BE2C (cell line): Measurements from ENCODE around the gene IL2RA.

Source experiments
- DNase-seq: peaks from one replicate; pipeline ENCODE4 v3.0.0-alpha.2; 2020
- H3K27me3 ChIP-seq: fragments of 250-450 bp; sonication (Bioruptor Pico); 2 replicates; pipeline ENCODE4 v1.5.1; 2020; ENCODE audit warnings: mild to moderate bottlenecking
- H3K36me3 ChIP-seq: fragments of 250-450 bp; sonication (Bioruptor Pico); 2 replicates; pipeline ENCODE4 v1.5.1; 2020; ENCODE audit warnings: mild to moderate bottlenecking
- H3K4me1 ChIP-seq: fragments of 250-450 bp; sonication (Bioruptor Pico); 2 replicates; pipeline ENCODE4 v1.5.1; 2020
- H3K4me3 ChIP-seq: 2 replicates; pipeline ENCODE4 v1.5.1; 2011; ENCODE audit warnings: low read depth, low read length
- H3K9me3 ChIP-seq: fragments of 250-450 bp; sonication (Bioruptor Pico); 2 replicates; pipeline ENCODE4 v1.5.1; 2020
- CTCF ChIP-seq: IDR thresholded peaks from 2 replicates; pipeline ENCODE4 v1.5.1; 2012; ENCODE audit warnings: mild to moderate bottlenecking, low read depth, low read length

Gene IL2RA

GRCh38 chr10:6024334-6024682 is 37.9 kb downstream of the IL2RA start:
- DNase-seq = no peak
- Histone ChIP-seq H3K4me3 (no peak overlapping the region), H3K36me3 (no peaks in the 10 kb centered on the region), H3K27me3 (0 out of 2 replicates have a peak, but pooled peaks cover 6% of the 10 kb centered on the region), H3K4me1 (no peaks in the 10 kb centered on the region), H3K9me3 (no peaks in the 10 kb centered on the region)
- TF ChIP-seq CTCF = no peak

- TF ChIP-seq CTCF = no peak
- no peak for DNase-seq
- no peaks in the 10 kb centered on the region for H3K9me3 ChIP-seq
- H3K4me1 ChIP-seq = no peaks in the 10 kb centered on the region
- no peaks in the 10 kb centered on the region for H3K36me3 ChIP-seq
- 0 out of 2 replicates have a peak, but pooled peaks cover 6% of the 10 kb centered on the region for H3K27me3 ChIP-seq
- H3K4me3 ChIP-seq = no peak overlapping the region
These were observed 38.4 kb downstream of the IL2RA start for GRCh38 chr10:6023661-6024333.

GRCh38 chr10:6022660-6023059 is 39.5 kb downstream of the IL2RA start:
- TF ChIP-seq CTCF = no peak
- DNase-seq = no peak
- no peaks in the 10 kb centered on the region for H3K4me1 ChIP-seq
- no peaks in the 10 kb centered on the region for H3K36me3 ChIP-seq
- 0 out of 2 replicates have a peak, but pooled peaks cover 6% of the 10 kb centered on the region for H3K27me3 ChIP-seq
- no peak overlapping the region for H3K4me3 ChIP-seq
- H3K9me3 ChIP-seq = no peaks in the 10 kb centered on the region

- peaks cover 1% of the 10 kb centered on the region for H3K27me3 ChIP-seq
- no peak for DNase-seq
- no peak for TF ChIP-seq CTCF
These were observed 41.3 kb downstream of the IL2RA start for GRCh38 chr10:6020826-6021225.

GRCh38 chr10:6019796-6020195 is 42.4 kb downstream of the IL2RA start:
- no peak overlapping the region for H3K4me3 ChIP-seq
- no peaks in the 10 kb centered on the region for H3K4me1 ChIP-seq
- TF ChIP-seq CTCF = no peak
- no peaks in the 10 kb centered on the region for H3K36me3 ChIP-seq
- DNase-seq = no peak
- H3K27me3 ChIP-seq = peaks cover 4% of the 10 kb centered on the region
- no peaks in the 10 kb centered on the region for H3K9me3 ChIP-seq

More at GRCh38 chr10:6020826-6021225, 41.3 kb downstream of the IL2RA start:
- no peak overlapping the region for H3K4me3 ChIP-seq
- no peaks in the 10 kb centered on the region for H3K4me1 ChIP-seq
- no peaks in the 10 kb centered on the region for H3K36me3 ChIP-seq
- no peaks in the 10 kb centered on the region for H3K9me3 ChIP-seq

- TF ChIP-seq CTCF = no peak
- no peaks in the 10 kb centered on the region for H3K4me1 ChIP-seq
- no peaks in the 10 kb centered on the region for H3K36me3 ChIP-seq
- H3K27me3 ChIP-seq = peaks cover 4% of the 10 kb centered on the region
- H3K9me3 ChIP-seq = no peaks in the 10 kb centered on the region
- DNase-seq = no peak
- H3K4me3 ChIP-seq = no peak overlapping the region
These were observed 43.0 kb downstream of the IL2RA start for GRCh38 chr10:6019010-6019782.
